COLO668 (cell line): Measurements from ENCODE around the gene DNAH7.
A peak's percentile ranks its signal among the peaks of the same experiment; 100 is the strongest.
"Not testable (repeated sequence)": the region's sequence is repeated elsewhere in the genome, so short reads cannot be mapped to it uniquely, and the experiment has no call there.

Experiments
- DNase-seq: peaks from one replicate; lab custom pipeline; 2025; ENCODE audit not compliant: unreplicated experiment; lab: John Stamatoyannopoulos, UW

Gene DNAH7

GRCh38 chr2:195733831-195734230 is 334.8 kb downstream of the DNAH7 start:
- no peak for DNase-seq

GRCh38 chr2:195732574-195732973 is 336.1 kb downstream of the DNAH7 start:
- no peak for DNase-seq

- DNase-seq = no peak
Observed at GRCh38 chr2:195730912-195731311, 337.7 kb downstream of the DNAH7 start.

DNA sequence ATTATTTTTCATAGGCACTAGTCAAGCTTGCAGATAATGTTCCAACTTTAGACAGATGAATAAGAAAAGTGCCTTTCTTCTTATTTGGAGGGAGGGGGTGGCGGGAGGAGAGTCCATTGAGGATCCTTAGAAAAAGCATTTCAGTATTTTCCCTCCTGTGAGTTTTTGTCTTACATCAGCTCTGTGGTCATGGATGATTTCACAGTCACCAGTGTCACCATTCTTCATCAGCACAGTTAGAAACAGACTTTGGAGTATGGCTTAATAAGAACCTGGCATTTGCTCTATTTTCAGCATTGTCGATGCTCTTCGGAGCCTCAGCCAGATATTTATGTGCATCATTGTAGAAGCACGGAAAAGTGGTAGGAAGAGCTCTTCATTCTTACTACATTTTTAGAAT is 341.5 kb downstream of the DNAH7 start:
- no peak for DNase-seq

DNA sequence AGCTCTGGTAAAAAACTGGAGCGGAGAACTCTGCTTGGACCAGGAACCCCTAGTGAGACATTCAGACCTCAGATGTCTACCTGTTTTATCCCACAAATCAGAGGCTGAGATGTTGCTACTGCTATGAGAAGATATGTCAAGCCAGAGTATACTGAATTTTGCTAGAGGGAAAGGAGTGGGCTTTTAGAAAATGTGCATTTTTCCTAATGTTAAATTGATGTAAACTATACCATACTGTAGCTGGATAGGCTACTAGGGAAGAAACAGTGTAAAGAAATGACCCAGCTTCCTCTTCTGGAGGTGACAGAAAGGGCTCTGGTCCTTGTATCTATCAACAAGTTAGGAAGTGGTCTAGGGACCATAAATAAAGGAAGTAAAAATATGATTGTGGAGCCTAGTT is 346.6 kb downstream of the DNAH7 start:
- DNase-seq = no peak

GRCh38 chr2:195721042-195721441 is 347.6 kb downstream of the DNAH7 start:
- DNase-seq = no peak

DNA sequence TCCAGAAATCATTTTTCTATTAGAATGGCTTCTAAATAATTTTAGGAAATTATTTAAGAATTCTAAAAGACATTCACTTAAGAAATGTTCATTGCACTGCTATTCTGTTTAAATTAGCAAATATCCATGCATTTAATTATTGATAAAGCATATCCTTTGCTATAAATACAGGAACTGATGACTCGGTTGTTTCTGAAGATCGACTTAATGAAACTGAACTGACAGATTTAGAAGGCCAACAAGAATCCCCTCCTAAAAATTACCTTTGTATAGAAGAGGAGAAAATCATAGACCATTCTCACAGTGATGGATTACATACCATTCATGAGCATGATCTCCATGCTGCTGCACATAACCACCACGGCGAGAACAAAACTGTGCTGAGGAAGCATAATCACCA is 352.2 kb downstream of the DNAH7 start:
- DNase-seq = no peak

DNA sequence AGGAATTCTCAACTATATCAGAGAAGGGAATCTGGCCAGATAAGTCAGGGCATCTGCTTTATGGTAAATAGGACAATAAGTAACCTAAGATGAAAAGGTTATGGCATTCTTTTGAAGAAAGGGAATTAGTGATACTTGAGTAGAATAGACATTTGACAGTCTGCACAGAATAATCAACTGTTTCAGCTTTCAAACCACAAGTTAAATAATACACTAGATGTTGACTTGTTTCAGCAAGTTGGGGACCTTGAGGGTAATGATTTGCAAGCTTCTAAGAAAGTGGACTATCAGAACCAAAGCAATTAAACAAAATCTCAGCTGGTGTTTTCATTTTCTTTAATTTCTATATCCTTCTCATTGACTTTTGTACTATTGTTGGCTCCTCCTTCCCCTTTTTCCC is 357.2 kb downstream of the DNAH7 start:
- DNase-seq = no peak

DNA sequence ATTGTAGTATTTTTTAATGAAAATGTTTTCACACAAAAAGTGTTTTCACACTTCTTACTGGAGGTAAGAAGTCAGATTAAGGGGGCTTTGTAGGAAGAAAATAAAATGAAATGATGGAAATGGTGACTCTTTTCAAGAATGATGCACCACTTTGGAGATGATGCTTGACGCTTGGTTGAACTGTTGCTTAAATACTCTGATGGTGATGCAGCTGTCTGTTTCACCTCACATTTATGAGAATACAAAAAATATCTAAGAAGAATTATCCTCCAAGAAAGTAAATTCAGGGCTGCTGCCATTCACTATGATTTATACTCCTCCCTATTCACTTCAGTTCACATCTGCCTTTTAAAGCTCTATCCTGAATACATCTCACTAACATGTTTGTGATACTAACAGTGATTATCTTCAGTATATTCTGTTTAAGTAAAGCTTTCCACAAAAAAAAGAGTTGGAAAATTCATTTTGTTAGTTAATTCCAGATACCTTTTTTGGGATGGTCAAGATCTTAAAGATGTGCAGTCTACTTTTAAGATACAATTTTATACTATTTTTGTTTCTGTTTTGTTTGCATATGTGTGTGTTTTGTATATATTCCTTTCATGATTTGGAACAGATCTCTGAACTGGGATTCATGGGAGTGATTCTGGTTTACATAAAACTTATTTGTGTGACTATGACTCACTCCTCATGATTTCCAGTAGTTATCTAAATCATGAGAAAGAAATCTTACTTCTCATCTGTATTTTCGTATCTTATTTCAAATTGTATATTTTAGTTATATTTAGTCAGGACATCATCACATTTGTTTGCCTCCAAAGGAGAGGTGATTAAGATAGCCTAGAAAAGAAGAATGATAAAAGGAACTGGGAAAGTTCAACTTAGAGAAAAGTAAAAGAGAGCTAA is 358.5 kb downstream of the DNAH7 start:
- no peak for DNase-seq

DNA sequence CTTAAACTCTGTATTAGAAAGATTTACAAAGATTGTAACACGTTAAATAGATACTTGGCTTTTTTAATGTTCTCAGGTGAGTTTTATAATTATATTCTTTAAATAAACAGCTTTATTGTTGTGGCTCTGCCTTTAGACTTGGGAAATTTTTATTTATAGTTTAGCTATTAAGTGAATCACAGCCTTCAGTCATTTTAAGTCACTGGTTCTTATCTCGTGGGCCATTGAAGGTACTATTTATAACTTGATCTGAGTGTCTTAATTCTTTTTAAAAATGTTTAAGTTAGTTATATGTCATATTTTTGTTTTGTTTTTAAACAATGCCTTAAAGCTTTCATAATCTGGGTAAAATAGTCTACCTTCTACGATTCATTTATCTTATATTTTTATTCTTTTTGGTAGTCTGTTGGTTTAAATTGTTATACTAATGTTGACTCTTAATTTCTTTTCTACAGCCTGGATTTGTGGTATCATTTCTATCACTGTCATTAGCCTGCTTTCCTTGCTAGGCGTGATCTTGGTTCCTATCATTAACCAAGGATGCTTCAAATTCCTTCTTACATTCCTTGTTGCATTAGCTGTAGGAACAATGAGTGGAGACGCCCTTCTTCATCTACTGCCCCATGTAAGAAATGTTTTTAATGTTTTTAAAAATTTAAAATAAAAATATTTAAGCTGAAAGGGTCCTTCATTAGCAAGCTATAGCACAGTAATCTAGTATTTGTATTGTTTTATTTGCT is 362.3 kb downstream of the DNAH7 start:
- no peak for DNase-seq

GRCh38 chr2:195700480-195700879 is 368.2 kb downstream of the DNAH7 start:
- no peak for DNase-seq

DNA sequence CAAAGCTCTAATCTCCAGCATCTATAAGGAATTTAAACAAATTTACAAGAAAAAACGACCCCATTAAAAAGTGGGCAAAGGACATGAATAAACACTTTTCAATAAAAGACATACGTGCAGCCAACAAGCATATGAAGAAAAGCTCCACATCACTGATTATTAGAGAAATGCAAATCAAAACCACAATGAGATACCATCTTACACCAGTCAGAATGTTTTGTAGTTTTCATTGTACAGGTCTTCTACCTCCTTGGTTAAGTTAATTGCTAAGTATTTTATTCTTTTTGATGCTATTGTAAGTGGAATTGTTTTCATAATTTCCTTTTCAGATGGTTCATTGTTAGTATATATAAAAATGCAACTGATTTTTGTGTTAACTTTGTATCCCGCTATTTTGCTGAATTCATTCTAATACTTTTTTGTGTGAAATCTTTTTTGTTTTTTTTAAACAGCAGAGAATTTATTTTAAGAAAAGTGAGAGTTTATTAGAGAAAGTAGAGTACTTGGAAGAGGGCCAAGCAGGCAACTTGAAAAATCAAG is 370.9 kb downstream of the DNAH7 start:
- no peak for DNase-seq

- no peak for DNase-seq
Observed at GRCh38 chr2:195696012-195696411, 372.6 kb downstream of the DNAH7 start.

- DNase-seq = no peak
Observed at GRCh38 chr2:195695002-195695631, 373.5 kb downstream of the DNAH7 start.

- peak; percentile 28 for DNase-seq
Observed at GRCh38 chr2:195694553-195694952, 374.1 kb downstream of the DNAH7 start.

- not testable (repeated sequence) for DNase-seq
Observed at GRCh38 chr2:195692531-195692930, 376.1 kb downstream of the DNAH7 start.
